ENCODE measurements around the gene SORCS2. TPM values are rescaled to one million over a fixed set of nuclear protein-coding genes. Genes with fewer than 3 reads are reported as not detected.

Gene SORCS2
- total and polyA plus RNA-seq, 2 of the 8 experiments (the other 6 are each of a cell fraction or from before 2014, with no cell fraction given) = 0.36 to 1.8 TPM

DNA sequence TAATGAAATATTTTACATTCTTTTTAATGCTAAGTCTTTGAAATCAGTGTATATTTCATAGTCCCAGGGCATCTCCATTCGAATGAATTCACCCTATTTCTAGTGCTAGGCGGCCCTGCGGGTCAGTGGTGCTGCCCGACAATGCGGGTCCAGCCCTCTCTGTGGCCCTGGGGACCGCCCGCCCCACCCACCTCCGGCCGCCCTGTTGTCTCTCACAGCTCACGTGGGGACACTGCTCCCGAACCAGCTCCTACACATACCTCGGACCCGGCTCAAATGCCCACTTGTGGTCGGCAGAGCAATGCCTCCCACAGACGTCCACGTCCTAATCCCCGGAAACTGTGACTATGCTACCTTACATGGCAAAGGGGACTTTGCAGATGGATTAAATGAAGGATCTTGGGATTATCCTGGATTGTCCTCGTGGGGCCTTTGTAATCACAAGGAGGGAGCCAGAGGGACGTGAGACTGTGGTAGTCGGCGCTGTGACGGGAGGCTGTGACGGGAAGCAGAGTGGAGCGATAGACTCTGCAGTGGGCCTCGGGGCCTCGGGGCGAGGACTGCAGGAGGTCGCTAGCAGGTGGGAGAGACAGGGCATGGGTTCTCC, 334.7 kb downstream of the SORCS2 start:
- H2BK120ac ChIP-seq (replicated peaks; ENCODE audit: low read depth, low read length) = no peak overlapping the region
- no peak overlapping the region for H3K4ac ChIP-seq (replicated peaks; ENCODE audit: insufficient read length, low read depth, low read length)
- no peak overlapping the region for H4K5ac ChIP-seq (ENCODE audit: insufficient read length, low read depth, low read length)
- H3K14ac ChIP-seq (ENCODE audit: insufficient read length) = no peak overlapping the region
- no peaks in the 10 kb centered on the region for H3K9me3 ChIP-seq (ENCODE audit: insufficient read depth in 2 of 2, low read depth in 1 of 2, low read length in 1 of 2)
- no peak overlapping the region for H3K9ac ChIP-seq (replicated peaks in 1 of 4; ENCODE audit: extremely low read depth in 1 of 4, low read depth in 3 of 4, low read length in 3 of 4)
- no peak overlapping the region for H3K23ac ChIP-seq (ENCODE audit: insufficient read length)
- H3K27ac ChIP-seq (ENCODE audit: low read depth, low read length) = no peak overlapping the region
- H2BK20ac ChIP-seq (ENCODE audit: low read length) = no peak overlapping the region
- no peak for FAIRE-seq
- no peak overlapping the region for H2BK15ac ChIP-seq (ENCODE audit: low read length)
- H2BK5ac ChIP-seq (ENCODE audit: low read depth, low read length) = no peak overlapping the region
- H4K91ac ChIP-seq (replicated peaks; ENCODE audit: insufficient read length, low read length) = no peak overlapping the region
- no peak for DNase-seq (ENCODE audit: low read depth in 1 of 2, low spot score in 2 of 2)
- 91% methylated on average over 23 of the region's 28 CpGs; no CpG with 5 or more reads in 1 of the 2 experiments for WGBS, 2 experiments (ENCODE audit: extremely low coverage in 1 of 2, insufficient coverage in 1 of 2, insufficient read length in 1 of 2, insufficient replicate concordance in 2 of 2, low coverage in 1 of 2, low lambda C conversion rate in 2 of 2, missing lambda C conversion rate in 1 of 2)
- peaks cover 4 to 23% (median 14%) of the 10 kb centered on the region in 4 experiments for H3K4me1 ChIP-seq (replicated peaks in 1 of 4; ENCODE audit: control insufficient read depth in 3 of 4, insufficient read depth in 4 of 4, low read length in 3 of 4)
- no peak overlapping the region for H3K56ac ChIP-seq (replicated peaks; ENCODE audit: insufficient read length, low read depth, low read length)
- no peaks in the 10 kb centered on the region for H3K27me3 ChIP-seq (replicated peaks in 1 of 4; ENCODE audit: control insufficient read depth in 3 of 4, extremely low read depth in 1 of 4, insufficient read depth in 3 of 4, low read length in 3 of 4)
- H2BK12ac ChIP-seq (ENCODE audit: low read depth, low read length) = no peak overlapping the region
- CTCF ChIA-PET (ENCODE audit: partially characterized antibody) = interaction anchor here (0.5 to 1.4 kb wide), 9 partner anchors 10 to 618 kb away, joined by 3 to 6 read pairs (median 3); no protein-coding TSS in a partner anchor
- H2AFZ ChIP-seq (ENCODE audit: low read length) = no peak overlapping the region
- H3K18ac ChIP-seq (ENCODE audit: extremely low read depth, low read length) = no peak overlapping the region
- H3K79me1 ChIP-seq (ENCODE audit: low read depth, low read length) = no peaks in the 10 kb centered on the region
- no peak overlapping the region for H4K8ac ChIP-seq (ENCODE audit: extremely low read depth, insufficient read depth, low read length)
- no peaks in the 10 kb centered on the region for H3K79me2 ChIP-seq (ENCODE audit: control insufficient read depth in 1 of 2, insufficient read depth in 2 of 2, low read length in 2 of 2)
- POLR2A ChIA-PET (ENCODE audit: partially characterized antibody) = interaction anchor here (0.7 kb wide), 1 partner anchor 10 kb away, joined by 3 read pairs; no protein-coding TSS in a partner anchor
- H3K23me2 ChIP-seq (ENCODE audit: low read depth, low read length) = no peaks in the 10 kb centered on the region; the same call in 1 of the 2 replicates
- no peak overlapping the region for H2AK5ac ChIP-seq (ENCODE audit: low read depth, low read length)
- no peaks in the 10 kb centered on the region for H3K36me3 ChIP-seq (ENCODE audit: control insufficient read depth in 2 of 4, insufficient read depth in 4 of 4, low read length in 3 of 4)
- no peak overlapping the region for H3K4me3 ChIP-seq (ENCODE audit: extremely low read depth in 1 of 4, insufficient read depth in 2 of 4, low read depth in 3 of 4, low read length in 4 of 4)
- H3K4me2 ChIP-seq (ENCODE audit: insufficient read depth in 1 of 2, low read depth in 2 of 2, low read length in 2 of 2) = no peak overlapping the region
- H4K20me1 ChIP-seq (replicated peaks in 1 of 2; ENCODE audit: control insufficient read depth in 1 of 2, insufficient read depth in 2 of 2, low read length in 2 of 2) = no peaks in the 10 kb centered on the region
- TF ChIP-seq NANOG (IDR thresholded peaks at IDR 0.05; ENCODE audit: insufficient read depth, low read depth, low read length, poor library complexity, severe bottlenecking) = no peak
- TF ChIP-seq KDM5A (IDR thresholded peaks at IDR 0.05; ENCODE audit: low read length) = no peak
- TF ChIP-seq RFX5 (IDR thresholded peaks at IDR 0.05; ENCODE audit: borderline replicate concordance, low read depth, low read length) = no peak
- no peak for TF ChIP-seq HDAC2 (IDR thresholded peaks at IDR 0.05; ENCODE audit: borderline replicate concordance in 1 of 2, low read depth in 2 of 2, low read length in 2 of 2)
- no peak for TF ChIP-seq ZNF274 (IDR thresholded peaks at IDR 0.05; ENCODE audit: borderline replicate concordance, extremely low read depth, low read length)
- no peak for TF ChIP-seq TCF12 (IDR thresholded peaks at IDR 0.05; ENCODE audit: low read depth, low read length)
- TF ChIP-seq, protein P1, sequence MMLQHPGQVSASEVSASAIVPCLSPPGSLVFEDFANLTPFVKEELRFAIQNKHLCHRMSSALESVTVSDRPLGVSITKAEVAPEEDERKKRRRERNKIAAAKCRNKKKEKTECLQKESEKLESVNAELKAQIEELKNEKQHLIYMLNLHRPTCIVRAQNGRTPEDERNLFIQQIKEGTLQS (IDR thresholded peaks at IDR 0.05; ENCODE audit: insufficient read depth, low read depth, low read length) = no peak
- TF ChIP-seq NRF1 (IDR thresholded peaks at IDR 0.05; ENCODE audit: low read depth, low read length) = no peak
- TF ChIP-seq CBX5 (IDR thresholded peaks at IDR 0.05; ENCODE audit: low read depth, low read length) = no peak
- no peak for TF ChIP-seq SIX5 (IDR thresholded peaks at IDR 0.05; ENCODE audit: low read depth, low read length)
- TF ChIP-seq, protein P2, sequence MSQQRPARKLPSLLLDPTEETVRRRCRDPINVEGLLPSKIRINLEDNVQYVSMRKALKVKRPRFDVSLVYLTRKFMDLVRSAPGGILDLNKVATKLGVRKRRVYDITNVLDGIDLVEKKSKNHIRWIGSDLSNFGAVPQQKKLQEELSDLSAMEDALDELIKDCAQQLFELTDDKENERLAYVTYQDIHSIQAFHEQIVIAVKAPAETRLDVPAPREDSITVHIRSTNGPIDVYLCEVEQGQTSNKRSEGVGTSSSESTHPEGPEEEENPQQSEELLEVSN (IDR thresholded peaks at IDR 0.05) = no peak
- no peak for TF ChIP-seq POU5F1 (IDR thresholded peaks at IDR 0.05; ENCODE audit: low read depth, low read length)
